ENCODE measurements around the gene ADGRA1. TPM values are rescaled to one million over a fixed set of nuclear protein-coding genes. Genes with fewer than 3 reads are reported as not detected.

Gene ADGRA1
- total and polyA plus RNA-seq, 2 of the 8 experiments (the other 6 are each of a cell fraction or from before 2014, with no cell fraction given), result 0.17 to 0.21 TPM

DNA sequence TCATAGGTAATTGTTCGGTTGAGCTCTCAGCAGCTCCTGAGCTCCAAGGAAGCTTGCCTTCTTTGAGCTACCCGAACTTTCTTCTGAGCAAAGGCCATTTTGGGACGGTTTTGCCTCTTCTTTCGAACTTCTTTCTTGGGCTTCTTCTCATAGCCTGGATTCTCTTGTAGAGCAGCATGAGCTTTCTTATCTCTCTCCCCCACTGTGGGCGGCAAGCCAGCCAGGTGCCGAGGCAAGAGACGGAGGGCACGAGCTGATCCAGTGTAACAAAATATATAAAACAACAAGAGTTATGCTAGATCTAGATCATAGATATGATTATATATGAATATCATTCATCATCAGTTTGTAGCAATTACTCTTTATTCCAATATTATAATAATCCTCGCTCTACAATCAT is 55.8 kb downstream of the ADGRA1 start:
- Histone ChIP-seq H3K27ac (ENCODE audit: low read depth, low read length) (no peak overlapping the region), H4K20me1 (replicated peaks in 1 of 2; ENCODE audit: control insufficient read depth in 1 of 2, insufficient read depth in 2 of 2, low read length in 2 of 2) (no peaks in the 10 kb centered on the region)

More for the DNA sequence above, 55.8 kb downstream of the ADGRA1 start:
- H2BK12ac ChIP-seq (ENCODE audit: low read depth, low read length), result no peak overlapping the region
- H3K27me3 ChIP-seq (replicated peaks in 1 of 4; ENCODE audit: control insufficient read depth in 3 of 4, extremely low read depth in 1 of 4, insufficient read depth in 3 of 4, low read length in 3 of 4), result no peaks in the 10 kb centered on the region
- no peaks in the 10 kb centered on the region for H3K23me2 ChIP-seq (ENCODE audit: low read depth, low read length)
- TF ChIP-seq KDM4A (IDR thresholded peaks at IDR 0.05; ENCODE audit: low read depth, low read length, severe bottlenecking), result no peak
- TF ChIP-seq FOSL1 (IDR thresholded peaks at IDR 0.05; ENCODE audit: insufficient read depth, low read depth, low read length), result no peak
- TF ChIP-seq HDAC6 (IDR thresholded peaks at IDR 0.05; ENCODE audit: low read depth, low read length), result no peak
- no peak for TF ChIP-seq SP4 (IDR thresholded peaks at IDR 0.05; ENCODE audit: low read length)
- TF ChIP-seq, protein P1, sequence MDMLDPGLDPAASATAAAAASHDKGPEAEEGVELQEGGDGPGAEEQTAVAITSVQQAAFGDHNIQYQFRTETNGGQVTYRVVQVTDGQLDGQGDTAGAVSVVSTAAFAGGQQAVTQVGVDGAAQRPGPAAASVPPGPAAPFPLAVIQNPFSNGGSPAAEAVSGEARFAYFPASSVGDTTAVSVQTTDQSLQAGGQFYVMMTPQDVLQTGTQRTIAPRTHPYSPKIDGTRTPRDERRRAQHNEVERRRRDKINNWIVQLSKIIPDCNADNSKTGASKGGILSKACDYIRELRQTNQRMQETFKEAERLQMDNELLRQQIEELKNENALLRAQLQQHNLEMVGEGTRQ (IDR thresholded peaks at IDR 0.05; ENCODE audit: low read length), result no peak
- TF ChIP-seq EP300 (IDR thresholded peaks at IDR 0.05; ENCODE audit: borderline replicate concordance in 1 of 2, low read depth in 2 of 2, low read length in 2 of 2), result no peak
- no peak for TF ChIP-seq SP2 (IDR thresholded peaks at IDR 0.05; ENCODE audit: low read length)
- TF ChIP-seq SRF (IDR thresholded peaks at IDR 0.05; ENCODE audit: low read depth, low read length), result no peak
- no peak for TF ChIP-seq HDAC2 (IDR thresholded peaks at IDR 0.05; ENCODE audit: borderline replicate concordance in 1 of 2, low read depth in 2 of 2, low read length in 2 of 2)
- FAIRE-seq, result no peak
- no peak overlapping the region for H3K14ac ChIP-seq (ENCODE audit: insufficient read length)
- H3K4me3 ChIP-seq (ENCODE audit: extremely low read depth in 1 of 4, insufficient read depth in 2 of 4, low read depth in 3 of 4, low read length in 4 of 4), result no peak overlapping the region
- H3K36me3 ChIP-seq (ENCODE audit: control insufficient read depth in 2 of 4, insufficient read depth in 4 of 4, low read length in 3 of 4), result no peaks in the 10 kb centered on the region
- H3K9ac ChIP-seq (replicated peaks in 1 of 4; ENCODE audit: extremely low read depth in 1 of 4, low read depth in 3 of 4, low read length in 3 of 4), result no peak overlapping the region
- H3K23ac ChIP-seq (ENCODE audit: insufficient read length), result no peak overlapping the region
- DNase-seq (ENCODE audit: low read depth in 1 of 2, low spot score in 2 of 2), result no peak
- H2BK120ac ChIP-seq (replicated peaks; ENCODE audit: low read depth, low read length), result no peak overlapping the region
- no peak overlapping the region for H3K56ac ChIP-seq (replicated peaks; ENCODE audit: insufficient read length, low read depth, low read length)
- CTCF ChIA-PET (ENCODE audit: partially characterized antibody), result interaction anchor here (0.6 to 6.3 kb wide), 51 partner anchors 9 to 1986 kb away, joined by 3 to 40 read pairs (median 4); no protein-coding TSS in a partner anchor
- no peak overlapping the region for H2AK5ac ChIP-seq (ENCODE audit: low read depth, low read length)
- no peak overlapping the region for H4K5ac ChIP-seq (ENCODE audit: insufficient read length, low read depth, low read length)
- 78% methylated on average over 9 of the region's 9 CpGs; no CpG with 5 or more reads in 1 of the 2 experiments for WGBS, 2 experiments (ENCODE audit: extremely low coverage in 1 of 2, insufficient coverage in 1 of 2, insufficient read length in 1 of 2, insufficient replicate concordance in 2 of 2, low coverage in 1 of 2, low lambda C conversion rate in 2 of 2, missing lambda C conversion rate in 1 of 2)
- H4K91ac ChIP-seq (replicated peaks; ENCODE audit: insufficient read length, low read length), result no peak overlapping the region
- H3K79me2 ChIP-seq (ENCODE audit: control insufficient read depth in 1 of 2, insufficient read depth in 2 of 2, low read length in 2 of 2), result no peaks in the 10 kb centered on the region
- H4K8ac ChIP-seq (ENCODE audit: extremely low read depth, insufficient read depth, low read length), result no peak overlapping the region
- no peak overlapping the region for H3K18ac ChIP-seq (ENCODE audit: extremely low read depth, low read length)
- peaks cover 0 to 13% of the 10 kb centered on the region in 2 experiments; a peak in 2 of 4 replicates for H3K9me3 ChIP-seq (ENCODE audit: insufficient read depth in 2 of 2, low read depth in 1 of 2, low read length in 1 of 2)
- H3K4ac ChIP-seq (replicated peaks; ENCODE audit: insufficient read length, low read depth, low read length), result no peak overlapping the region
- no peak overlapping the region for H2BK5ac ChIP-seq (ENCODE audit: low read depth, low read length)
- no peak overlapping the region for H2BK15ac ChIP-seq (ENCODE audit: low read length)
- H3K4me1 ChIP-seq (replicated peaks in 1 of 4; ENCODE audit: control insufficient read depth in 3 of 4, insufficient read depth in 4 of 4, low read length in 3 of 4), result peaks cover 0 to 6% (median 5%) of the 10 kb centered on the region in 4 experiments; a peak in 6 of 7 replicates
- H3K79me1 ChIP-seq (ENCODE audit: low read depth, low read length), result no peaks in the 10 kb centered on the region
- H2BK20ac ChIP-seq (ENCODE audit: low read length), result no peak overlapping the region
- no peak overlapping the region for H3K4me2 ChIP-seq (ENCODE audit: insufficient read depth in 1 of 2, low read depth in 2 of 2, low read length in 2 of 2)
- H2AFZ ChIP-seq (ENCODE audit: low read length), result no peak overlapping the region
- POLR2A ChIA-PET (ENCODE audit: partially characterized antibody), result interaction anchor here (0.6 to 2.3 kb wide), 7 partner anchors 11 to 250 kb away, joined by 3 to 6 read pairs (median 3); no protein-coding TSS in a partner anchor
